GM12878 (cell line): ENCODE data around the gene ABHD3. TPM values are rescaled to one million over a fixed set of nuclear protein-coding genes. Genes with fewer than 3 reads are reported as not detected.
A peak's percentile ranks its signal among the peaks of the same experiment; 100 is the strongest.
"Not testable (repeated sequence)": the region's sequence is repeated elsewhere in the genome, so short reads cannot be mapped to it uniquely, and the experiment has no call there.

Experiments
- ATAC-seq: fragments of 200-7000 bp; cut with Tn5 transposase; 3 replicates; pipeline ENCODE4 v1.9.1; 2020; ENCODE audit warnings: mild to moderate bottlenecking, moderate library complexity
- BruUV-seq: library from RNA; stranded (reverse); fragments of 400-500 nt; replicated peaks from 2 replicates; lab custom pipeline; 2021; lab: Mats Ljungman, UMichigan
- CTCF ChIA-PET: fragments of 300-600 bp; sonication (Branson Sonifier 250); formaldehyde crosslinking; extraction: SDS; loops from one replicate; lab custom pipeline; 2021; ENCODE audit warnings: inconsistent platforms; lab: Yijun Ruan, JAX
- POLR2A ChIA-PET: fragments of 350-600 bp; formaldehyde crosslinking; extraction: SDS; loops from one replicate; lab custom pipeline; 2021; ENCODE audit warnings: inconsistent platforms; lab: Charles Lee
- RAD21 ChIA-PET: fragments of 300-600 bp; sonication (Branson Sonifier 250); formaldehyde crosslinking; loops from one replicate; lab custom pipeline; 2023; ENCODE audit warnings: antibody characterized with exemption; ENCODE audit not compliant: unreplicated experiment; lab: Charles Lee
- SMC1A ChIA-PET: fragments of 300-600 bp; sonication (Branson Sonifier 250); formaldehyde crosslinking; loops from one replicate; lab custom pipeline; 2023; ENCODE audit not compliant: unreplicated experiment, uncharacterized antibody; lab: Charles Lee
- DNase-seq: peaks from one replicate; pipeline ENCODE4 v3.0.0-alpha.2; 2011; ENCODE audit warnings: low read depth, low spot score
- FAIRE-seq: peaks from 3 replicates; lab custom pipeline; 2011; peaks lifted over from hg19 to GRCh38; lab: Jason Lieb, UNC
- H2AFZ ChIP-seq: 2 replicates; pipeline ENCODE4 v1.6.0; 2011; ENCODE audit warnings: low read depth, low read length, control low read depth; ENCODE audit not compliant: control insufficient read depth
- H3K27ac ChIP-seq: 2 replicates; pipeline ENCODE4 v1.5.1; 2011; ENCODE audit warnings: control low read depth; ENCODE audit not compliant: control insufficient read depth, insufficient read depth
- H3K27me3 ChIP-seq, 2 experiments: replicated peaks in 1 of 2; 2 replicates each; pipeline versions ENCODE4 v1.6.0 to v1.6.1; 2011; ENCODE audit warnings: low read length in 1 of 2; ENCODE audit not compliant: control insufficient read depth in 2 of 2, insufficient read depth in 2 of 2
- H3K36me3 ChIP-seq, 2 experiments: 2 replicates each; pipeline ENCODE4 v1.5.1; 2011; ENCODE audit warnings: low read length in 1 of 2; ENCODE audit not compliant: control insufficient read depth in 2 of 2, insufficient read depth in 2 of 2
- H3K4me1 ChIP-seq: 2 replicates; pipeline ENCODE4 v1.6.1; 2011; ENCODE audit warnings: mild to moderate bottlenecking, low read length, moderate library complexity, mixed read lengths; ENCODE audit not compliant: control insufficient read depth, insufficient read depth
- H3K4me2 ChIP-seq: 2 replicates; pipeline ENCODE4 v1.6.0; 2011; ENCODE audit warnings: control low read depth; ENCODE audit not compliant: control insufficient read depth, insufficient read depth
- H3K4me3 ChIP-seq: fragments of 200-600 bp; sonication (generic); 2 replicates; pipeline ENCODE4 v1.5.1; 2016
- H3K79me2 ChIP-seq: 2 replicates; pipeline ENCODE4 v1.6.0; 2011; ENCODE audit warnings: low read length; ENCODE audit not compliant: control insufficient read depth, insufficient read depth
- H3K9ac ChIP-seq: 2 replicates; pipeline ENCODE4 v1.8.0; 2011; ENCODE audit warnings: low read length, control low read depth, mixed read lengths; ENCODE audit not compliant: control insufficient read depth, insufficient read depth
- H3K9me3 ChIP-seq: replicated peaks from 3 replicates; pipeline ENCODE4 v1.5.1; 2011; ENCODE audit warnings: mild to moderate bottlenecking, low read length; ENCODE audit not compliant: control insufficient read depth, insufficient read depth
- H4K20me1 ChIP-seq: 2 replicates; pipeline ENCODE4 v1.6.0; 2011; ENCODE audit not compliant: control insufficient read depth, insufficient read depth
- MLLT1 ChIP-seq: fragments of 450-650 bp; IDR thresholded peaks from 2 replicates; pipeline ENCODE4 v1.6.1; 2016; ENCODE audit warnings: mild to moderate bottlenecking
- ZNF384 ChIP-seq: IDR thresholded peaks from 2 replicates; pipeline ENCODE4 v1.6.1; 2012; ENCODE audit warnings: low read depth, mild to moderate bottlenecking, low read length, improper control_type of control experiment, borderline replicate concordance
- WGBS: methylation state at CpG from one replicate; pipeline ENCODE4 v1.1.6; 2016; ENCODE audit warnings: low lambda C conversion rate; ENCODE audit not compliant: insufficient replicate concordance, insufficient coverage; ENCODE audit errors: missing lambda C conversion rate; 5-methylcytosine and 5-hydroxymethylcytosine counted together
- in situ Hi-C: fragments of 300-500 bp; cut with MboI; formaldehyde crosslinking; loops from 9 replicates; pipeline ENCODE4 v1.14.3; 2018; ENCODE audit warnings: mixed read lengths
- intact Hi-C: fragments of 100-400 bp; cut with micrococcal nuclease; formaldehyde crosslinking; loops from one replicate; pipeline ENCODE4 v1.14.2; 2022; ENCODE audit not compliant: unreplicated experiment
- polyA plus RNA-seq, 11 experiments: library from polyadenylated mRNA; depleted of rRNA in 4 of 11; unstranded in 6 of 11; stranded (reverse) in 5 of 11; fragments of >200 nt; fragmentation: Nextera tagmentation in 4 of 11; fragmentation: Illumina TruSeq in 1 of 11; extraction: Ambion mirVana in 4 of 11; extraction: Trizol in 1 of 11; gene quantifications; 1 replicate in 1 of 11; 2 replicates in 10 of 11; pipeline versions ENCODE4 v1.2.1 to v1.2.3, GENCODE V29; 2011 to 2016; ENCODE audit warnings: inconsistent platforms in 2 of 11, missing spikeins in 2 of 11, low read depth in 1 of 11
- total RNA-seq, 4 experiments: library from RNA; depleted of rRNA in 3 of 4; stranded (reverse); fragments of >200 nt in 3 of 4; fragmentation: Illumina TruSeq in 1 of 4; extraction: Trizol in 1 of 4; gene quantifications; 2 replicates each; pipeline versions ENCODE4 v1.2.1 to v1.2.3, GENCODE V29; 2013 to 2021

The ABHD3 gene
- total and polyA plus RNA-seq, 10 of the 15 experiments (the other 5 are each of a cell fraction or from before 2014, with no cell fraction given), result 4.9 to 49.8 (median 18.3) TPM

GRCh38 chr18:21611401-21612124, 93.0 kb downstream of the ABHD3 start:
- peak; percentile 28 for ATAC-seq
- BruUV-seq, DNase-seq, FAIRE-seq, H3K27me3 ChIP-seq, H3K36me3 ChIP-seq, H3K4me1 ChIP-seq, H4K20me1 ChIP-seq, H3K9me3 ChIP-seq: not testable (repeated sequence)
- ChIA-PET POLR2A (interaction anchor here (0.6 to 3.2 kb wide), 5 partner anchors 9 to 64 kb away, joined by 4 to 19 read pairs (median 5); partner anchors contain the start of gene ESCO1), SMC1A (interaction anchor here (0.8 to 2.5 kb wide), 4 partner anchors 9 to 128 kb away, joined by 3 to 17 read pairs (median 4); partner anchors contain the start of genes ESCO1 and MIB1), CTCF (interaction anchor here (0.6 to 10.6 kb wide), 8 partner anchors 11 to 237 kb away, joined by 3 to 173 read pairs (median 6); partner anchors contain the start of genes ABHD3 and ESCO1), RAD21 (interaction anchor here (1.9 to 2.4 kb wide), 2 partner anchors 10 to 136 kb away, joined by 5 to 17 read pairs; partner anchors contain the start of gene ESCO1)
- peak overlapping the region; percentile 89 for H3K9ac ChIP-seq
- H2AFZ ChIP-seq, result peak overlapping the region; percentile 83
- intact Hi-C loops, result loop anchor here (1.0 to 10.0 kb wide), 4 partner anchors 93 to 243 kb away; partner anchors contain the start of genes ABHD3 and MIB1
- H3K79me2 ChIP-seq, result peaks cover 42% of the 10 kb centered on the region
- peak overlapping the region; percentile 83 for H3K4me3 ChIP-seq
- peak overlapping the region; percentile 95 for H3K27ac ChIP-seq
- TF ChIP-seq MLLT1 (peak; percentile 81), ZNF384 (0 out of 2 replicates have a peak, but pooled peaks have one; percentile 29)
- in situ Hi-C loops, result loop anchor here (25.0 kb wide), 2 partner anchors 549 to 1851 kb away; partner anchors contain the start of gene RIOK3
- H3K4me2 ChIP-seq, result peak overlapping the region; percentile 69
- WGBS, result 57% methylated on average over 25 of the region's 30 CpGs
